ENCODE data around the gene LRBA. TPM values are rescaled to one million over a fixed set of nuclear protein-coding genes. Genes with fewer than 3 reads are reported as not detected.

Gene LRBA
- total RNA-seq, 1 experiment from 2014 or later, result 55.3 TPM

GRCh38 chr4:150609131-150609530 lies 406.0 kb downstream of the LRBA start:
- no peak overlapping the region for H3K4me2 ChIP-seq (ENCODE audit: insufficient read depth, insufficient read length, low read length)

More at GRCh38 chr4:150609131-150609530, 406.0 kb downstream of the LRBA start:
- H3K4me3 Mint-ChIP-seq, result no peak overlapping the region
- no peak overlapping the region for H3K18ac ChIP-seq (ENCODE audit: insufficient read length, low read depth, low read length)
- no peaks in the 10 kb centered on the region for H3K27me3 ChIP-seq (ENCODE audit: insufficient read depth, low read length)
- no peak overlapping the region for H2BK12ac ChIP-seq (ENCODE audit: insufficient read length, low read depth, low read length)
- no peak for TF ChIP-seq CTCF (conservative IDR thresholded peaks at IDR 0.05)
- H4K20me1 ChIP-seq (ENCODE audit: control insufficient read depth, insufficient read depth, insufficient read length), result no peaks in the 10 kb centered on the region
- no peak overlapping the region for H3K27ac Mint-ChIP-seq
- WGBS (ENCODE audit: extremely low coverage, insufficient read length, low lambda C conversion rate), result no CpG with 5 or more reads among the region's 3 CpGs
- no peak for DNase-seq
- no peaks in the 10 kb centered on the region for H3K4me1 ChIP-seq (ENCODE audit: insufficient read depth, low read length)
- H3K4me1 Mint-ChIP-seq, result no peaks in the 10 kb centered on the region
- H2BK15ac ChIP-seq (ENCODE audit: low read depth, low read length), result no peak overlapping the region
- no peaks in the 10 kb centered on the region for H3K9me3 Mint-ChIP-seq
- no peak overlapping the region for H3K4ac ChIP-seq (ENCODE audit: low read depth, low read length)
- no peak overlapping the region for H2BK5ac ChIP-seq (ENCODE audit: insufficient read length, low read length)
- H2AK5ac ChIP-seq (ENCODE audit: insufficient read length, low read length), result no peak overlapping the region
- no peaks in the 10 kb centered on the region for H3K27me3 Mint-ChIP-seq (ENCODE audit: low read depth)
- H2BK120ac ChIP-seq (ENCODE audit: low read depth, low read length, poor library complexity, severe bottlenecking), result no peak overlapping the region
- no peaks in the 10 kb centered on the region for H3K23me2 ChIP-seq (ENCODE audit: insufficient read length, low read depth, low read length, poor library complexity, severe bottlenecking)
- H3T11ph ChIP-seq (ENCODE audit: low read length), result no peak overlapping the region
- no peak overlapping the region for H3K9ac ChIP-seq (ENCODE audit: extremely low read depth, insufficient read length, low read length)
- H3K27ac ChIP-seq (ENCODE audit: insufficient read length, low read depth, low read length), result no peak overlapping the region
- H3K79me1 ChIP-seq (ENCODE audit: insufficient read depth, low read depth, low read length, poor library complexity, severe bottlenecking), result no peaks in the 10 kb centered on the region
- no peak overlapping the region for H2AFZ ChIP-seq (ENCODE audit: low read length)
- H3K14ac ChIP-seq (ENCODE audit: insufficient read depth, low read length), result no peak overlapping the region
- no peak overlapping the region for H2BK20ac ChIP-seq (ENCODE audit: low read depth, low read length, poor library complexity, severe bottlenecking)
- H3K79me2 ChIP-seq (ENCODE audit: insufficient read depth, low read length), result no peaks in the 10 kb centered on the region
- H3K36me3 Mint-ChIP-seq (ENCODE audit: insufficient read depth in 1 of 3, low read depth in 3 of 3), result no peaks in the 10 kb centered on the region
- H4K5ac ChIP-seq (ENCODE audit: insufficient read length, low read depth, low read length), result no peak overlapping the region
- H4K91ac ChIP-seq (ENCODE audit: insufficient read length, low read depth, low read length), result no peak overlapping the region
- no peak overlapping the region for H3K56ac ChIP-seq (ENCODE audit: insufficient read length, low read depth, low read length)
- H3K9me3 ChIP-seq (ENCODE audit: control insufficient read depth, low read depth, low read length), result no peaks in the 10 kb centered on the region
- H4K8ac ChIP-seq (replicated peaks; ENCODE audit: insufficient read length, low read depth, low read length), result no peak overlapping the region
- no peak overlapping the region for H3K23ac ChIP-seq (ENCODE audit: insufficient read length, low read depth, low read length)
